22Rv1 (cell line): ENCODE data around the gene NPY5R.

Source experiments
- CTCF ChIP-seq: fragments of 450-650 bp; IDR thresholded peaks from 2 replicates; pipeline ENCODE4 v1.5.1; 2017; ENCODE audit warnings: mild to moderate bottlenecking
- ZFX ChIP-seq: fragments of 450-650 bp; IDR thresholded peaks from 2 replicates; pipeline ENCODE4 v1.6.1; 2017; ENCODE audit warnings: antibody characterized with exemption, borderline replicate concordance

GRCh38 chr4:163380703-163381102 lies 37.0 kb downstream of the NPY5R start:
- TF ChIP-seq CTCF, result no peak
- no peak for TF ChIP-seq ZFX
